Hepatic stellate cell (primary cell): ENCODE data around the gene GRAMD4.
A peak's percentile ranks its signal among the peaks of the same experiment; 100 is the strongest.
"Not testable (repeated sequence)": the region's sequence is repeated elsewhere in the genome, so short reads cannot be mapped to it uniquely, and the experiment has no call there.

Experiments used
- DNase-seq: peaks from one replicate; pipeline ENCODE4 v3.0.0; 2011; ENCODE audit warnings: low spot score

Gene GRAMD4

GRCh38 chr22:46637711-46638600 is 17.8 kb downstream of the GRAMD4 start:
- no peak for DNase-seq

- DNase-seq, result no peak
Measured at GRCh38 chr22:46638601-46639431, 18.6 kb downstream of the GRAMD4 start.

GRCh38 chr22:46639843-46640242 is 19.7 kb downstream of the GRAMD4 start:
- no peak for DNase-seq

- no peak for DNase-seq
Measured at GRCh38 chr22:46640293-46641055, 20.3 kb downstream of the GRAMD4 start.

- peak; percentile 47 for DNase-seq
Measured at GRCh38 chr22:46641811-46642266, 21.7 kb downstream of the GRAMD4 start.

- DNase-seq, result not testable (repeated sequence)
Measured at GRCh38 chr22:46642840-46643480, 22.8 kb downstream of the GRAMD4 start.

- DNase-seq, result no peak
Measured at GRCh38 chr22:46646531-46647215, 26.5 kb downstream of the GRAMD4 start.

- DNase-seq, result not testable (repeated sequence)
Measured at GRCh38 chr22:46648225-46648820, 28.1 kb downstream of the GRAMD4 start.

GRCh38 chr22:46649141-46650077 is 29.2 kb downstream of the GRAMD4 start:
- peak; percentile 43 for DNase-seq

- no peak for DNase-seq
Measured at GRCh38 chr22:46650078-46650810, 30.1 kb downstream of the GRAMD4 start.

- no peak for DNase-seq
Measured at GRCh38 chr22:46651316-46651715, 31.1 kb downstream of the GRAMD4 start.

- peak; percentile 58 for DNase-seq
Measured at GRCh38 chr22:46652081-46652846, 32.1 kb downstream of the GRAMD4 start.

- peak; percentile 85 for DNase-seq
Measured at GRCh38 chr22:46652847-46653331, 32.7 kb downstream of the GRAMD4 start.

GRCh38 chr22:46653596-46653995 is 33.4 kb downstream of the GRAMD4 start:
- DNase-seq, result no peak

GRCh38 chr22:46654426-46654825 is 34.2 kb downstream of the GRAMD4 start:
- no peak for DNase-seq

- no peak for DNase-seq
Measured at GRCh38 chr22:46654927-46655595, 34.9 kb downstream of the GRAMD4 start.
